ENCODE measurements around the gene REEP1.
"Not testable (repeated sequence)": the region's sequence is repeated elsewhere in the genome, so short reads cannot be mapped to it uniquely, and the experiment has no call there.

Gene REEP1
- total RNA-seq = 0 to 0.08 (median 0) reads per million in 4 donors

- DNase-seq = no peak
Measured at GRCh38 chr2:86337244-86337835, at the start of gene REEP1. Gene REEP1 (minus strand): TSS chr2:86337626. CDS start chr2:86337510, 116 bp downstream.

- DNase-seq = no peak
Measured at GRCh38 chr2:86383844-86384243, 46.4 kb upstream of the REEP1 start.

GRCh38 chr2:86382698-86383097 is 45.3 kb upstream of the REEP1 start:
- no peak for DNase-seq

- DNase-seq = no peak
Measured at GRCh38 chr2:86382108-86382507, 44.7 kb upstream of the REEP1 start.

GRCh38 chr2:86378469-86378868 is 41.0 kb upstream of the REEP1 start:
- no peak for DNase-seq

GRCh38 chr2:86375623-86376022 is 38.2 kb upstream of the REEP1 start:
- no peak for DNase-seq

- no peak for DNase-seq
Measured at GRCh38 chr2:86372641-86373502, 35.4 kb upstream of the REEP1 start.

GRCh38 chr2:86372133-86372532 is 34.7 kb upstream of the REEP1 start:
- DNase-seq = no peak

GRCh38 chr2:86371527-86371926 is 34.1 kb upstream of the REEP1 start:
- DNase-seq = no peak

- DNase-seq = no peak
Measured at GRCh38 chr2:86370579-86370978, 33.2 kb upstream of the REEP1 start.

GRCh38 chr2:86368161-86368824 is 30.9 kb upstream of the REEP1 start:
- peak in 3 of 5 donors; percentile 20 to 45 (median 25) for DNase-seq

GRCh38 chr2:86367499-86367777 is 30.0 kb upstream of the REEP1 start:
- DNase-seq = no peak

GRCh38 chr2:86366651-86367498 is 29.4 kb upstream of the REEP1 start:
- no peak for DNase-seq

GRCh38 chr2:86364894-86365293 is 27.5 kb upstream of the REEP1 start:
- no peak for DNase-seq

GRCh38 chr2:86360776-86361175 is 23.4 kb upstream of the REEP1 start:
- DNase-seq = no peak

- DNase-seq = no peak
Measured at GRCh38 chr2:86358957-86359356, 21.5 kb upstream of the REEP1 start.

- DNase-seq = no peak
Measured at GRCh38 chr2:86357392-86357963, 20.1 kb upstream of the REEP1 start.

- no peak for DNase-seq
Measured at GRCh38 chr2:86352727-86353221, 15.3 kb upstream of the REEP1 start.

- no peak for DNase-seq
Measured at GRCh38 chr2:86352137-86352726, 14.8 kb upstream of the REEP1 start.

- no peak for DNase-seq
Measured at GRCh38 chr2:86350751-86351150, 13.3 kb upstream of the REEP1 start.

- DNase-seq = no peak
Measured at GRCh38 chr2:86347401-86347800, 10.0 kb upstream of the REEP1 start.

- DNase-seq = not testable (repeated sequence)
Measured at GRCh38 chr2:86345783-86346370, 8.5 kb upstream of the REEP1 start.
